Heart right ventricle (tissue), 16 donors: Measurements from ENCODE around the gene TCERG1. TPM values are rescaled to one million over a fixed set of nuclear protein-coding genes. Genes with fewer than 3 reads are reported as not detected.
A peak's percentile ranks its signal among the peaks of the same experiment; 100 is the strongest.

Source experiments
- ATAC-seq, 8 donors: fragments of 200-7000 bp; cut with Tn5 transposase; one replicate each; pipeline ENCODE4 v1.9.1; 2020; ENCODE audit warnings: mild to moderate bottlenecking in 8 of 8, moderate library complexity in 8 of 8, moderate number of reproducible peaks in 1 of 8
- DNase-seq, 2 donors: peaks; one replicate each; pipeline ENCODE4 v3.0.0-alpha.2; 2020
- H3K27ac ChIP-seq, 10 donors: fragments of 200-600 bp; sonication (generic) in 2 of 10; one replicate each; pipeline versions ENCODE4 v1.5.0 to v1.8.0; 2020 to 2022; ENCODE audit warnings: mild to moderate bottlenecking in 3 of 10
- H3K27me3 ChIP-seq, 7 donors: fragments of 200-600 bp; one replicate each; pipeline ENCODE4 v1.8.0; 2021 to 2022; ENCODE audit warnings: mild to moderate bottlenecking in 2 of 7
- H3K36me3 ChIP-seq, 9 donors: fragments of 200-600 bp; sonication (generic) in 1 of 9; one replicate each; pipeline versions ENCODE4 v1.5.0 to v1.8.0; 2020 to 2022; ENCODE audit warnings: mild to moderate bottlenecking in 2 of 9
- H3K4me1 ChIP-seq, 9 donors: fragments of 200-600 bp; sonication (generic) in 1 of 9; one replicate each; pipeline versions ENCODE4 v1.5.0 to v1.8.0; 2020 to 2022; ENCODE audit warnings: mild to moderate bottlenecking in 4 of 9
- H3K4me3 ChIP-seq, 10 donors: fragments of 200-600 bp; sonication (generic) in 2 of 10; one replicate each; pipeline versions ENCODE4 v1.5.0 to v1.8.0; 2020 to 2022; ENCODE audit warnings: mild to moderate bottlenecking in 7 of 10, moderate library complexity in 2 of 10
- H3K9me3 ChIP-seq, 11 donors: fragments of 200-600 bp in 10 of 11; sonication (generic) in 2 of 11; one replicate each; pipeline versions ENCODE4 v1.5.0 to v1.8.0; 2013 to 2022; ENCODE audit warnings: mild to moderate bottlenecking in 2 of 11, control low read depth in 1 of 11, moderate library complexity in 1 of 11
- CTCF ChIP-seq, 9 donors: fragments of 200-600 bp; sonication (generic) in 2 of 9; IDR thresholded peaks; one replicate each; pipeline versions ENCODE4 v1.5.0 to v1.8.0; 2021 to 2022; ENCODE audit warnings: antibody characterized with exemption in 9 of 9, mild to moderate bottlenecking in 5 of 9, moderate library complexity in 1 of 9
- WGBS, 2 donors: extraction: QIAGEN DNeasy Blood & Tissue Kit; methylation state at CpG; one replicate each; pipeline ENCODE4 v1.1.7; 2013; ENCODE audit warnings: inconsistent platforms in 1 of 2; 5-methylcytosine and 5-hydroxymethylcytosine counted together
- intact Hi-C, 10 donors: fragments of 100-400 bp; cut with DNase I; formaldehyde crosslinking; loops; one replicate each; pipeline versions ENCODE4 v1.11.1 to v1.14.2; 2022
- polyA plus RNA-seq, 2 donors: library from polyadenylated mRNA; stranded (reverse); fragments of 200-250 nt; gene quantifications; one replicate each; pipeline ENCODE4 v1.2.3, GENCODE V29; 2013
- total RNA-seq, 10 donors: library from RNA; stranded (reverse); fragmentation: NEBNext Ultra II Directional in 3 of 10; extraction: Animal tissue kit (Norgen Biotek cat#: 25700) in 3 of 10; gene quantifications; one replicate each; pipeline versions ENCODE4 v1.2.1 to v1.2.4, GENCODE V29; 2021 to 2023
- donor health status: Arrhythmogenic right ventricular cardiomyopathy.
- donor health status: ischemic (EF 13 %, LVEDD 7.1; RV severe dilation, severe dysfunction).
- donor health status: healthy with polysubstance abuse.
- donor health status: DM: no; HTN: yes; CAD: no.
- donor health status: DM: no; HTN: no; CAD: no.
- donor health status: ischemic (EF 25% LVEDD 6.9; RV normal size, moderate dysfunction).
- donor health status: ischemic (EF 25% LVEDD 5.7; RV mildly dilated, moderate dysfunction).
- donor health status: healthy.
- donor health status: DM: yes; HTN: yes; CAD: no.
- donor health status: Ischemic cardiomyopathy.
- donor health status: ischemic (EF 35%, LVEDD 5.7; RV mildly dilated, moderate dysfunction).
- donor health status: nonischemic (EF 11% LVEDD 7.7; RV severe dilation, severe dysfunction).
- donor health status: DM: yes; HTN: yes; CAD: no.
- donor health status: PGD.
- donor health status: ischemic (EF 29% LVEDD 5.4; RV normal size, mild dysfunction).
- donor health status: nonischemic (EF 23%, LVEDD 6.1; RV moderate dilation, normal function).

The TCERG1 gene
- total and polyA plus RNA-seq, 12 donors = 11.2 to 59.2 (median 21.1) TPM

- H3K36me3 ChIP-seq = no peaks in the 10 kb centered on the region
- 44 to 47% methylated on average over 7 of the region's 7 CpGs for WGBS, 2 donors
- DNase-seq = peak; percentile 26 to 31
- peaks cover 0 to 3% (median 0%) of the 10 kb centered on the region in 7 donors for H3K27me3 ChIP-seq
- no peaks in the 10 kb centered on the region for H3K9me3 ChIP-seq
- no peak overlapping the region for H3K27ac ChIP-seq
- ATAC-seq = peak in 3 of 8 donors; percentile 22 to 73 (median 51)
- no peaks in the 10 kb centered on the region for H3K4me1 ChIP-seq
- intact Hi-C loops = loop anchor here in 5 of 10 donors (1.0 to 10.0 kb wide), 6 partner anchors 433 to 1051 kb away; no protein-coding TSS in a partner anchor
- no peak overlapping the region for H3K4me3 ChIP-seq
- peak; percentile 51 to 82 (median 73) for TF ChIP-seq CTCF (IDR thresholded peaks at IDR 0.05)
Observed at GRCh38 chr5:146533260-146533857, 86.2 kb downstream of the TCERG1 start.

- WGBS, 2 donors = 0 to 6% methylated on average over 1 of the region's 1 CpG
- Histone ChIP-seq H3K27ac (no peak overlapping the region), H3K4me1 (no peaks in the 10 kb centered on the region), H3K4me3 (no peak overlapping the region), H3K9me3 (no peaks in the 10 kb centered on the region), H3K27me3 (peaks cover 0 to 3% (median 0%) of the 10 kb centered on the region in 7 donors), H3K36me3 (no peaks in the 10 kb centered on the region)
- no peak for TF ChIP-seq CTCF (IDR thresholded peaks at IDR 0.05)
- intact Hi-C loops = loop anchor here in 5 of 10 donors (1.0 to 10.0 kb wide), 6 partner anchors 432 to 1051 kb away; no protein-coding TSS in a partner anchor
- DNase-seq = no peak
- ATAC-seq = no peak
Observed at GRCh38 chr5:146533882-146534281, 86.7 kb downstream of the TCERG1 start.

DNA sequence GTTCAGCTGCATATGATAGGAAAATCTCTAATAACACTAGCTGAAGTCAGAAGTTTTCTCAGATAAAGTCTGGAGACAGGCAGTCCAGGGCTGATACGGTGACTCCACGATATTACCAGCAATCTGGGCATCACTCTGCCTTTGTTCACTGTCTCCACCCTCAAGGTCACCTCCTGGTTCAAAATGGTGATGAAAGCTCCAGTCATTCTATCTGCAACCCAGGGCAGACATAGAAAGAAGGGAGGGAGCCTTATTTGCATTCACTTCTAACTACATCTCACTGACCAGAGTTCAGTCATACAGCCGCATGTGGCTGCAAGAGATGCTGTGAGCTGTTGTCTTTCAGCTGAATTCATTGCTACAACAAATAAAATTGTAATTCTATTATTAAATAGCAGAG is 91.3 kb downstream of the TCERG1 start:
- no peak for DNase-seq
- Histone ChIP-seq H3K27me3 (peaks cover 0 to 3% (median 0%) of the 10 kb centered on the region in 7 donors), H3K4me3 (no peak overlapping the region), H3K36me3 (no peaks in the 10 kb centered on the region), H3K9me3 (no peaks in the 10 kb centered on the region), H3K27ac (no peak overlapping the region), H3K4me1 (no peaks in the 10 kb centered on the region)
- WGBS, 2 donors = 50 to 52% methylated on average over 3 of the region's 3 CpGs
- intact Hi-C loops = loop anchor here in 2 of 10 donors (10.0 kb wide), 2 partner anchors 646 to 1046 kb away; no protein-coding TSS in a partner anchor
- ATAC-seq = no peak
- TF ChIP-seq CTCF (IDR thresholded peaks at IDR 0.05) = no peak

DNA sequence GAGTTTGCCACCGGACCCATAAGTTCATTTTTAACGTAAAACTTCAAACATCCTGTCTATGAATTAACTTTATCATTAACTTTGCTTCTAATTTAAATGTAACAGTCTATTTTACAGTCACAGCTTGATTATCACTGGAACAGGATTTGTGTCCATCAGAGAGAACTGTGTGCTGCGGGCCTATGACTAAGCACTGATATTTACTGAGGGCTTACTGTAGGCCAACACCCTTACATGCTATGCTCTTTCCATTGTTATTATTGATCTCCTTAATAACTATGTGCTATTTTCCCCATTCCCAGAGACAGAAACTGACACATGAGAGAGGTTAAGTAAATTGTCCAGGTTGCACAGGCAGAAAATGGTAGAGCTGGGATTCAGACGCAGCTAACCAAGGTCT is 92.8 kb downstream of the TCERG1 start:
- ATAC-seq (no peak), DNase-seq (no peak)
- intact Hi-C loops = loop anchor here in 8 of 10 donors (5.0 to 10.0 kb wide), 5 partner anchors 427 to 1045 kb away; no protein-coding TSS in a partner anchor
- no peak overlapping the region for H3K27ac ChIP-seq
- WGBS, 2 donors = 93% methylated on average over 4 of the region's 4 CpGs
- H3K9me3 ChIP-seq = no peaks in the 10 kb centered on the region
- no peaks in the 10 kb centered on the region for H3K4me1 ChIP-seq
- H3K4me3 ChIP-seq = no peak overlapping the region
- H3K27me3 ChIP-seq = peaks cover 0 to 3% (median 0%) of the 10 kb centered on the region in 7 donors
- no peak for TF ChIP-seq CTCF (IDR thresholded peaks at IDR 0.05)
- H3K36me3 ChIP-seq = no peaks in the 10 kb centered on the region
